Coronary artery (tissue), 2 donors: ENCODE data around the gene MTF1.

Experiments
- DNase-seq: peaks from one replicate; pipeline ENCODE4 v3.0.0-alpha.2; 2017; ENCODE audit warnings: low spot score
- H3K27ac ChIP-seq, 2 donors: fragments of 200-600 bp; sonication (generic); one replicate each; pipeline ENCODE4 v1.5.1; 2016 to 2019
- H3K4me3 ChIP-seq: fragments of 200-600 bp; sonication (generic); 2 replicates; pipeline ENCODE4 v1.5.1; 2016; ENCODE audit warnings: mild to moderate bottlenecking, moderate library complexity
- TF ChIP-seq, protein P1 (sequence below): fragments of 200-600 bp; sonication (generic); IDR thresholded peaks from one replicate; pipeline ENCODE4 v1.5.1; 2019; ENCODE audit warnings: antibody characterized with exemption

The MTF1 gene

DNA sequence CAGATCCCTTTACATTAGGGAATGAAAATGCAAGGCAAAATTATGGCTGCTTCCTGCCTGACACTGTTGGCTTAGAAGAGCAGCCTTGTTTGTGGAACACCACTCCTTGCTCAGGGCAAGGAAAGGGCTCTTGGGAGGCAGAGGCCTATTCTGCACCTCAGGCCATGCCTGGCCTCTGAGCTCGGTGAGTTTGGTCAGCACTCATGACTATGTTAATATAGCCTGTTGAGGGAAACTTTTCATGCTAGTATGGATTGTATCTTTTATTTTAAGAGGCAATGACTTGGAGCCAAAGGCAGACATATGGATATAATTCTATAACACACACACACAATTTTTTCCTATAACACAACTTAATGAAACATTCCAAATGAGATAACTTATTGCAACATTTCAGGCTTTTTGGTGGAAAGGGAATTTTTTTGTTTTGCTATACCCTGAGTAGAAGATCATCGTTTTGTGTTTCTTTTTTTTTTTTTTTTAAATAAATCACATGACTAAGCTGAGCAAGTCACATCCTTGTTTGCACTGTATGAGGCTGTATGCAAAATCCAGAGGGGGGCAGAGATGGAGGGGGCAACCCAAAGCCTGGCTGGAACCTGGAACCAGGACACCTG is 45.8 kb downstream of the MTF1 start:
- DNase-seq, result no peak
- Histone ChIP-seq H3K27ac (no peak overlapping the region), H3K4me3 (no peak overlapping the region)
- TF ChIP-seq, protein P1, sequence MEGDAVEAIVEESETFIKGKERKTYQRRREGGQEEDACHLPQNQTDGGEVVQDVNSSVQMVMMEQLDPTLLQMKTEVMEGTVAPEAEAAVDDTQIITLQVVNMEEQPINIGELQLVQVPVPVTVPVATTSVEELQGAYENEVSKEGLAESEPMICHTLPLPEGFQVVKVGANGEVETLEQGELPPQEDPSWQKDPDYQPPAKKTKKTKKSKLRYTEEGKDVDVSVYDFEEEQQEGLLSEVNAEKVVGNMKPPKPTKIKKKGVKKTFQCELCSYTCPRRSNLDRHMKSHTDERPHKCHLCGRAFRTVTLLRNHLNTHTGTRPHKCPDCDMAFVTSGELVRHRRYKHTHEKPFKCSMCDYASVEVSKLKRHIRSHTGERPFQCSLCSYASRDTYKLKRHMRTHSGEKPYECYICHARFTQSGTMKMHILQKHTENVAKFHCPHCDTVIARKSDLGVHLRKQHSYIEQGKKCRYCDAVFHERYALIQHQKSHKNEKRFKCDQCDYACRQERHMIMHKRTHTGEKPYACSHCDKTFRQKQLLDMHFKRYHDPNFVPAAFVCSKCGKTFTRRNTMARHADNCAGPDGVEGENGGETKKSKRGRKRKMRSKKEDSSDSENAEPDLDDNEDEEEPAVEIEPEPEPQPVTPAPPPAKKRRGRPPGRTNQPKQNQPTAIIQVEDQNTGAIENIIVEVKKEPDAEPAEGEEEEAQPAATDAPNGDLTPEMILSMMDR, result no peak

DNA sequence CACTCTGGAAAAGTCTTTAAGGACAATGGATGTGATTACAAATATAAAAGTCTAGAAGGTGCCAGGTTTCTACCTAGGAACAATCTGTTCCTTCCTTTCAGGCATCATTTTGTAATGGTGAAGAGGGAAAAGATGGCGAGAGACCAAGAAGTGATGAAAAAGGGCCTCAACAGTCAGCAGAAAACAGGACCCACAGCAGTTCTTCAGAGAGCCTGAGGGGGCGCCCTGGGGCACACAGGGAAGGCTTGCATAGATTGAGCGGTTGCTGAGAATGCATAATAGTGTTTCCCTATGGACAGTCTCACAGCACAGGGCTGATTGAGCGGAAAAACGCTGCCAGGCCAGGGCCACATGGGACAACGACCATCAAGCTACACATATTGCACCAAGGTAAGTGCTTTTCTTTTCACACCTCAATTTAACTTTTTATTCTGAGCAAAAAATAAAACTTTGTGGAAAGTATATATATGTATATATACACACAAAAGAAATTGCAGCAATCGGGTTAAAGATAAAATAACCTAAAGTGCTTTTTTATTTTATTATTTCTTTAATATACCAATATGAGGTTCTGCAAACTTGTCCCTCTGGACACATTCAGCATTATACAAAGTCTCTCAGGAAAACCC is 48.3 kb downstream of the MTF1 start:
- Histone ChIP-seq H3K4me3 (no peak overlapping the region), H3K27ac (peak overlapping the region in 1 of 2 donors; percentile 3)
- TF ChIP-seq, protein P1, result peak; percentile 37
- DNase-seq, result no peak

DNA sequence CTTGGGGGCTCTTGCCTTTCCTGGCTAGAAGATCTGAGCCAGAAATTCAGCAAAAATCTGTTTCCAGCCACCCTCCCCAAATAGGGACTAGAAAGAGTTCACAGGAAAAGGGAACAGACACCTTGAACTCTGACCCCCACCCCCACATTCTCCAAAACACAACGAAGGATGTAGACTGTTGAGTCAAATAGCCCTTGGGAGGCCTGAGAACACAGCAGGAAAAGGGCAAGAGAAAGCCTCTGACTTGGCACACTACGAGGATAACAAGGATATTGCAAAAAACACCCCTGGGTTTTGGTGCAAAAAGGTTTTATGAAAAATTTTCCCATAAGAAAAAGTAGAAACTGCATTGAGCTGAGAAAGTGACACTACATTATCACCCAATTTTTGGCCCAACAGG is 49.5 kb downstream of the MTF1 start:
- TF ChIP-seq, protein P1, result no peak
- H3K4me3 ChIP-seq, result no peak overlapping the region
- H3K27ac ChIP-seq, result no peak overlapping the region
- no peak for DNase-seq

DNA sequence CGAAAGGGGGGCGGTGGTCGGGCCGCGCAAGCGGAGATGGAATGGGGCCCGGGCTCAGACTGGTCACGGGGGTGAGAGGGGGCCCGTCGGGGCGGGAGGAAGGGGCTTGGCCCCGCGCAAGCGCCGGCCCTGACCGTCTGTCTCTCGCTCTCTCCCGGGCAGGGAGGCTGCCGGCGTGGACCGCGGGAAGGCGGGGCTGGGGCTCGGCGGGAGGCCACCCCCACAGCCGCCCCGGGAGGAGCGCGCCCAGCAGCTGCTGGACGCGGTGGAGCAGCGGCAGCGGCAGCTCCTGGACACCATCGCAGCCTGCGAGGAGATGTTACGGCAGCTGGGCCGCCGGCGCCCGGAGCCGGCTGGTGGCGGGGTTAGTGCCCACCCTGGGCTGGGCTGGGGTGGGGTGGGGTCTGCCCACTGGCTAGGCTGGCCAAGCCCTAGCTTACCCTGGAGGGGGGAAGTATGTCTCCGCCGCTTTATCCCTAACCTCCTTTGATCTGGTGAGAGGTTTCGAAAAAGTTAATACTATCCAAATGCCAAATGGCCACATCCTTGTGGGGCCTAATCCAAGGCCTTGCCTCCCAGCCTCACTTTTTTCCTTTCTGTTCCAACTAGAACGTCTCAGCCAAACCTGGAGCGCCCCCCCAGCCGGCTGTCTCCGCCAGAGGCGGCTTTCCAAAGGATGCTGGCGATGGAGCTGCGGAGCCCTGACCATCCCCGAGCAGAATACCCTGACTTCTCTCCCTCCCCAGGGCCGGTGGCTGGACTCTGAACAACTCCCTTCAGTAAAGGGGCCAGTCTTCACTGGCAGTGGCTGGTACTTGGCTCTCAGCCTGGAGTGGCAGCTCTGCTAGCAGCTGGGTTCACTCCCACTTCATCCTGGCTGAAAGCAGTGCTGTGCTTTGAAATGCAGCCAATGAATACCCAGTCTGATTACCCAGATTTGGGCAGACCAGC is 50.7 kb downstream of the MTF1 start:
- TF ChIP-seq, protein P1, result no peak
- Histone ChIP-seq H3K27ac (peak overlapping the region; percentile 88 to 98), H3K4me3 (peak overlapping the region; percentile 91)
- DNase-seq, result peak; percentile 78

DNA sequence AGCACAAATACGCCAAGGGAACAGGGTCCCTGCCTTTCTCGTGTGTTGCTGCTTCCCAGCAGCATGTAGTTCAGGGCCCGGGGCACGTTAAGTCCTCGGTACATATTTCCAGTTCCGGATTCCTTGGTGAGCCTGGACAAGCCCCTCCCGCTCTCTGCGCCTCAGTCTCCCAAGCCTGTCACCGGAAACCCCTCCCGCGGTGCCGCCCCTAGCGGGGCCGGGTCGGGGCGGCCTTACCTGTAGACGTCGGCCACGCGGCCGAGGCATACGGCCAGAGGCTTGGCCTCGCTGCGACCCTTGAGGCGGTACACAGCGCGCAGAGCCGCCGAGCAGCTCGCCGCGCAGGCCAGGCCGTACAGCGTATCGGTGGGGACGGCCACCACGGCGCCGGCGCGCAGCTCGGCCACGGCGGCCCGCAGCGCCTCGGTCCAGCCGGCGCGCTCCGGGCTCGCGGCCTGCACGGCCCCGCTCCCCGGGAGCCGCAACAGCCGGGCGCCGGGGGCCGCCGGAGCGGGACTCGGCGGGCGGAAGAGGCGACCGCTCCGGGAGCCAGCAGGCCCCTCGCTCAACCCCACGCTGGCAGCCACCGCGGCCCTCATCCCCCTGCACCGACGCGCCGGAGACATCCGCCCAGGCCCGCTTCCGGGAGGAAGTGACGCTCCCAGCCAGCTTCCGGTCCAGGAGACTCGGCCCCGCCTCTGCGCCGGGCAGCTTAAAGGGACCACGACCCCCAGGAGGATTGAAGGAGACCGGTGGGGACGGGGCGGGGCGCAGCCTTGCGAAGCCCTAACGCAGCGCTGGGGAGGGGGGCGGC is 51.6 kb downstream of the MTF1 start, which contains the start of the genes C1orf122 and YRDC:
Gene C1orf122, plus strand, starts transcription at position 236 of the 814 bp plus-strand sequence. CDS start 615 bp downstream, outside the sequence.
Gene YRDC, minus strand, starts transcription at position 654 of the 814 bp plus-strand sequence. Its CDS starts 28 bp downstream, at position 626.
- DNase-seq, result peak; percentile 96
- peak within 1 kb of the TSS; percentile 88 to 98 for H3K27ac ChIP-seq
- TF ChIP-seq, protein P1, result no peak
- H3K4me3 ChIP-seq, result peak within 1 kb of the TSS; percentile 91

DNA sequence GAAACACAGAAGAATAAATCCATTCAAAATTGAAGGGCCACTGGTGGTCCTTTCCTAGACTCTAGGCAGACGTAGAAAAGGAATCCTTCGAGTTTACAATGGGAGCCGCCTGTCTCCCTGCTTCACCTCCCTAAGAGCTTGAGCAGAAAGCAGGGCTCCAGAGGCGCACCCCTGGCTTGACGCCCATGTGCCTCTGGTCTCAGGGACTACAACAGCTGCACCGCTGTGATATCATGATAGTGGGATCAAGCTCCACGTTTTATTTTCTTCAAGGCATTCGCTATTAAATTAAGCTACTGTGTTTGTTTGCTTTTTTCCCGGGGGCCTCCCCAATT is 52.2 kb downstream of the MTF1 start:
- TF ChIP-seq, protein P1, result no peak
- peak overlapping the region in 1 of 2 donors; percentile 98 for H3K27ac ChIP-seq
- DNase-seq, result no peak

More for the DNA sequence above, 52.2 kb downstream of the MTF1 start:
- peak overlapping the region; percentile 91 for H3K4me3 ChIP-seq
